Keratinocyte (primary cell): ENCODE data around the gene EFCAB6. TPM values are rescaled to one million over a fixed set of nuclear protein-coding genes. Genes with fewer than 3 reads are reported as not detected.

Experiments
- DNase-seq: peaks from one replicate; pipeline ENCODE4 v3.0.0-alpha.2; 2011; ENCODE audit warnings: low read depth, missing footprints, low spot score
- FAIRE-seq: peaks from 2 replicates; lab custom pipeline; 2011; peaks lifted over from hg19 to GRCh38; lab: Jason Lieb, UNC
- H2AFZ ChIP-seq: 2 replicates; pipeline ENCODE4 v1.6.0; 2012; ENCODE audit warnings: low read length, control low read depth, inconsistent platforms; ENCODE audit not compliant: control insufficient read depth
- H3K27ac ChIP-seq: 2 replicates; pipeline ENCODE4 v1.5.1; 2011; ENCODE audit warnings: low read length; ENCODE audit not compliant: control insufficient read depth, insufficient read depth
- H3K27me3 ChIP-seq: 3 replicates; pipeline ENCODE4 v1.6.0; 2011; ENCODE audit warnings: low read length; ENCODE audit not compliant: control insufficient read depth, insufficient read depth; ENCODE audit errors: extremely low read depth
- H3K36me3 ChIP-seq, 2 experiments: 2 replicates in 1 of 2; 3 replicates in 1 of 2; pipeline ENCODE4 v1.5.1; 2011; ENCODE audit warnings: low read length in 2 of 2, mild to moderate bottlenecking in 1 of 2; ENCODE audit not compliant: control insufficient read depth in 2 of 2, insufficient read depth in 2 of 2; ENCODE audit errors: extremely low read depth in 1 of 2
- H3K4me1 ChIP-seq: 3 replicates; pipeline ENCODE4 v1.5.1; 2011; ENCODE audit warnings: low read length; ENCODE audit not compliant: control insufficient read depth, insufficient read depth; ENCODE audit errors: extremely low read depth
- H3K4me2 ChIP-seq: 3 replicates; pipeline ENCODE4 v1.6.0; 2011; ENCODE audit warnings: low read depth, low read length; ENCODE audit not compliant: control insufficient read depth, insufficient read depth; ENCODE audit errors: extremely low read depth
- H3K4me3 ChIP-seq, 3 experiments: fragments of 200-600 bp in 1 of 3; sonication (generic) in 1 of 3; 2 replicates in 2 of 3; 3 replicates in 1 of 3; pipeline ENCODE4 v1.5.1; 2011 to 2016; ENCODE audit warnings: low read length in 3 of 3, mild to moderate bottlenecking in 3 of 3, control low read depth in 2 of 3, inconsistent platforms in 1 of 3, low read depth in 1 of 3, mixed read lengths in 1 of 3, mixed run types in 1 of 3, moderate library complexity in 1 of 3; ENCODE audit not compliant: control insufficient read depth in 2 of 3, insufficient read depth in 2 of 3; ENCODE audit errors: extremely low read depth in 1 of 3
- H3K79me2 ChIP-seq: 2 replicates; pipeline ENCODE4 v1.6.0; 2012; ENCODE audit warnings: low read length; ENCODE audit not compliant: control insufficient read depth, insufficient read depth
- H3K9ac ChIP-seq: 3 replicates; pipeline ENCODE4 v1.6.0; 2011; ENCODE audit warnings: low read length; ENCODE audit not compliant: control insufficient read depth, insufficient read depth; ENCODE audit errors: extremely low read depth
- H3K9me1 ChIP-seq: 3 replicates; pipeline ENCODE4 v1.6.0; 2011; ENCODE audit warnings: low read length; ENCODE audit not compliant: control insufficient read depth, insufficient read depth; ENCODE audit errors: extremely low read depth
- H3K9me3 ChIP-seq: 2 replicates; pipeline ENCODE4 v1.5.1; 2012; ENCODE audit warnings: low read depth, low read length; ENCODE audit not compliant: control insufficient read depth
- H4K20me1 ChIP-seq: 3 replicates; pipeline ENCODE4 v1.6.0; 2011; ENCODE audit warnings: low read length; ENCODE audit not compliant: control insufficient read depth, insufficient read depth; ENCODE audit errors: extremely low read depth
- EZH2 ChIP-seq: IDR thresholded peaks from one replicate; pipeline ENCODE4 v1.6.1; 2012; ENCODE audit warnings: inconsistent platforms, mild to moderate bottlenecking, low read length, moderate library complexity
- dilution Hi-C: fragments of 300-500 bp; cut with MboI; formaldehyde crosslinking; loops from one replicate; pipeline ENCODE4 v1.7.0; 2020; ENCODE audit warnings: low sequenced_read_pairs; ENCODE audit not compliant: extremely low pct_ligation_motif_present
- polyA plus RNA-seq, 5 experiments: library from polyadenylated mRNA; depleted of rRNA in 3 of 5; stranded (reverse) in 3 of 5; stranded (forward) in 1 of 5; unstranded in 1 of 5; fragments of >200 nt; gene quantifications; 1 replicate in 1 of 5; 2 replicates in 3 of 5; 3 replicates in 1 of 5; pipeline versions ENCODE4 v1.2.1 to v1.2.3, GENCODE V29; 2011 to 2012; ENCODE audit warnings: missing spikeins in 2 of 5, low read depth in 1 of 5, low replicate concordance in 1 of 5
- TF ChIP-seq, protein P1 (sequence below), 3 experiments: IDR thresholded peaks in 1 of 3; conservative IDR thresholded peaks in 1 of 3; optimal IDR thresholded peaks in 1 of 3; 2 replicates in 2 of 3; 3 replicates in 1 of 3; pipeline versions ENCODE3 to v1.5.1; 2011; ENCODE audit warnings: low read length in 3 of 3, mild to moderate bottlenecking in 3 of 3, moderate library complexity in 2 of 3, control low read depth in 1 of 3, inconsistent platforms in 1 of 3; ENCODE audit not compliant: insufficient read depth in 2 of 3; ENCODE audit errors: extremely low read depth in 1 of 3

The EFCAB6 gene
- polyA plus RNA-seq, 1 donor (not counting 4 experiments of a cell fraction or from before 2014, with no cell fraction given), result 0.18 TPM

DNA sequence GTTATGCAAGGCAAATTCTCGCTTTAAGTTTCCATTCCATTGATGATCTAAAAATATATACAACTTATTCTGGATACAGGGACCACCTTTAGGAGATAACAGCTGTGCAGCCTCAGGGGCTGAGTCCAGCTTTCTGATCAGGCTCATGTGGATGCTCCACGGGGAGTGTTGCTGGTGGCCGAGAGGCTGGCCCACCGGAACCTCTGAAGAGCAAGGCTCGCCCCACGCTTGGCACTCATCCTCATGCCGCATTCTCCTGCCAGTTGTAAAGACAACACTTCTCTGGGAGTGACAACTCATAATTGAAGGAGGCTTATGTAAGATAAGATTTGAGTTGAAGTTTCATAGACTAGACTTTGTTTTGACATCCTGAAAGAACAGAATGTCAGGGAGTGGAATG is 276.8 kb downstream of the EFCAB6 start:
- no peak for TF ChIP-seq EZH2
- TF ChIP-seq, protein P1, sequence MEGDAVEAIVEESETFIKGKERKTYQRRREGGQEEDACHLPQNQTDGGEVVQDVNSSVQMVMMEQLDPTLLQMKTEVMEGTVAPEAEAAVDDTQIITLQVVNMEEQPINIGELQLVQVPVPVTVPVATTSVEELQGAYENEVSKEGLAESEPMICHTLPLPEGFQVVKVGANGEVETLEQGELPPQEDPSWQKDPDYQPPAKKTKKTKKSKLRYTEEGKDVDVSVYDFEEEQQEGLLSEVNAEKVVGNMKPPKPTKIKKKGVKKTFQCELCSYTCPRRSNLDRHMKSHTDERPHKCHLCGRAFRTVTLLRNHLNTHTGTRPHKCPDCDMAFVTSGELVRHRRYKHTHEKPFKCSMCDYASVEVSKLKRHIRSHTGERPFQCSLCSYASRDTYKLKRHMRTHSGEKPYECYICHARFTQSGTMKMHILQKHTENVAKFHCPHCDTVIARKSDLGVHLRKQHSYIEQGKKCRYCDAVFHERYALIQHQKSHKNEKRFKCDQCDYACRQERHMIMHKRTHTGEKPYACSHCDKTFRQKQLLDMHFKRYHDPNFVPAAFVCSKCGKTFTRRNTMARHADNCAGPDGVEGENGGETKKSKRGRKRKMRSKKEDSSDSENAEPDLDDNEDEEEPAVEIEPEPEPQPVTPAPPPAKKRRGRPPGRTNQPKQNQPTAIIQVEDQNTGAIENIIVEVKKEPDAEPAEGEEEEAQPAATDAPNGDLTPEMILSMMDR (optimal IDR thresholded peaks at IDR 0.05 in 1 of 3, IDR thresholded peaks at IDR 0.05 in 1 of 3, conservative IDR thresholded peaks at IDR 0.05 in 1 of 3; ENCODE audit: extremely low read depth in 1 of 3, insufficient read depth in 2 of 3, low read length in 3 of 3), result no peak
- Histone ChIP-seq H4K20me1 (no peaks in the 10 kb centered on the region), H3K4me2 (peak overlapping the region; percentile 50), H3K36me3 (no peaks in the 10 kb centered on the region), H3K27me3 (no peaks in the 10 kb centered on the region), H3K9ac (no peak overlapping the region), H2AFZ (no peak overlapping the region), H3K4me3 (peak overlapping the region in 1 of 3 experiments; percentile 1), H3K4me1 (peaks cover 33% of the 10 kb centered on the region), H3K79me2 (no peaks in the 10 kb centered on the region), H3K9me1 (no peaks in the 10 kb centered on the region), H3K9me3 (no peaks in the 10 kb centered on the region), H3K27ac (peak overlapping the region; percentile 33)
- FAIRE-seq, result no peak
- dilution Hi-C loops, result no loop called here
- DNase-seq, result no peak

DNA sequence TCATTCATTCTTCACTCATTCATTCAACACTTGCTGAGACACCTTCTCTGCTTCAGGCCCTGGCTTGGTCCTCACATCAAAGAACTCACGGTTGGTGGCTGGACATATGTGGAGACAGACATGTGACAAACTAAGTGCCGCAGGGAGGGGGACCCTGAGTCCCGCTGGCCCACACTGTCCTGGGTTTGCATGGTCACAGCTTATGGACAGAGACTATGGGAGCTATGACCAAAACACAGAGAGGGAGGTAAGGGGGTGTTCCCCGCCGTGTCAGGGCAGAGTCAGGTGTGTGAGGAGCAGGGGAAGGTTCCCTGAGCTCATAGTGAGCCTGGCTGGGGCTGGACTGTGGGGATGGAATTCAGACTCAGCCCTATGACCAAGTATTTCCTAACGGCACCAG is 277.2 kb downstream of the EFCAB6 start:
- Histone ChIP-seq H3K4me1 (peaks cover 37% of the 10 kb centered on the region), H3K9ac (no peak overlapping the region), H3K4me3 (no peak overlapping the region), H2AFZ (no peak overlapping the region), H3K79me2 (no peaks in the 10 kb centered on the region), H3K36me3 (no peaks in the 10 kb centered on the region), H3K4me2 (no peak overlapping the region), H4K20me1 (no peaks in the 10 kb centered on the region), H3K27ac (no peak overlapping the region), H3K9me3 (no peaks in the 10 kb centered on the region), H3K9me1 (no peaks in the 10 kb centered on the region), H3K27me3 (no peaks in the 10 kb centered on the region)
- dilution Hi-C loops, result no loop called here
- DNase-seq (no peak), FAIRE-seq (no peak)
- TF ChIP-seq EZH2, result no peak
- TF ChIP-seq, protein P1 (optimal IDR thresholded peaks at IDR 0.05 in 1 of 3, IDR thresholded peaks at IDR 0.05 in 1 of 3, conservative IDR thresholded peaks at IDR 0.05 in 1 of 3; ENCODE audit: extremely low read depth in 1 of 3, insufficient read depth in 2 of 3, low read length in 3 of 3), result no peak
